Retinal pigment epithelial cell (primary cell): ENCODE data around the gene ASPM.
A peak's percentile ranks its signal among the peaks of the same experiment; 100 is the strongest.

ENCODE experiments used
- DNase-seq: peaks from one replicate; pipeline ENCODE4 v3.0.0-alpha.2; 2010; ENCODE audit warnings: low read depth
- H3K4me3 ChIP-seq: 2 replicates; pipeline ENCODE4 v1.5.1; 2011; ENCODE audit warnings: mild to moderate bottlenecking, low read length, control low read depth, moderate library complexity
- CTCF ChIP-seq: conservative IDR thresholded peaks from 2 replicates; pipeline ENCODE4 v1.5.1; 2011; ENCODE audit warnings: low read depth, low read length, control low read depth, inconsistent platforms

The ASPM gene

DNA sequence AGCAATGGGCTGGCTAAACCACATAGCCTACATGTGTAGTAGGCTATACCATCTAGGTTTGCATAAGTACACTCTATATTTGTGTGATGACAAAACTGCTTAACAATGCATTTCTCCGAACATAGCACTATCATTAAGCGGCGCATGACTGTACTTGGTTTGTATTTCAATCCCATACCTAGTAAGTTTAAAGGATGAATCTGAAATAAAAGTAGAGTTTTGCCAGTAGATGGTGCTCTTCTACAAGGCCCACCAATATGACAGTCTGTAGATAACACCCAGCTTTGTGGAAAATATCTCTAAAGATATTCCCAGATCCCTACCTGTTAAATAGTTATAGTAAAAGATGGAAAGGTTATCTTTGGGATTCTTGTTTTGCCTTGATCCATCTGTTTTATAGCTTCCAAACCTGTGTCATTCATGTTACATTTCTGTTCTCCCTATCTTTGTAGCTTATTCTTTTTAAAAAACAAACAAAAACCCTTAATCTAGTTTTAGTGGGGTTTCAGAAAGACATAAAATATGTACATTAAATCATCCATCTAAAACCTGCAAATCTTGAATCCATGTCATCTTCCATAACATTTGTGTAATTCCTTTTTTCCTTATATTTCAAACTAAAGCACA is 33.9 kb upstream of the ASPM start:
- no peak for DNase-seq
- H3K4me3 ChIP-seq, result no peak overlapping the region
- peak; percentile 68 for TF ChIP-seq CTCF

DNA sequence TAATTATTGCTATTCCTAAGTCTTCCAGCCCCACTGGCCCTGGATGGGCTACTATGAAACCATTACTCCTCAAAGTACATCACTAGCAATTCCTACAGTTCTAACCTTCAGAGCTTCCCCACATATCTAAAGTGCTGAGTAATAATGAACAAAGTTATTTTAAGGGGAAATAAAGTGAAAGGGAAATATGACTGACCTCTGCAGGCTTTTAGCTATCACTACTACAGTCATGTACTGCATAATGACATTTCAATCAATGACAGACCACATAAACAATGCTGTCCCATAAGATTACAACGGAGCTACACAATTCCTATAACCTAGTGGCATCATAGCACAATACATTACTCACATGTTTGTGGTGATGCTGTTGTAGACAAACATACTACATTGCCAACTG is 32.5 kb upstream of the ASPM start:
- TF ChIP-seq CTCF, result peak; percentile 25
- DNase-seq, result no peak
- H3K4me3 ChIP-seq, result no peak overlapping the region

- no peak for TF ChIP-seq CTCF
- no peak overlapping the region for H3K4me3 ChIP-seq
- no peak for DNase-seq
These were observed 28.3 kb upstream of the ASPM start for GRCh38 chr1:197174818-197175217.

GRCh38 chr1:197173571-197174507 is 27.4 kb upstream of the ASPM start:
- DNase-seq, result peak; percentile 71
- TF ChIP-seq CTCF, result no peak
- no peak overlapping the region for H3K4me3 ChIP-seq

DNA sequence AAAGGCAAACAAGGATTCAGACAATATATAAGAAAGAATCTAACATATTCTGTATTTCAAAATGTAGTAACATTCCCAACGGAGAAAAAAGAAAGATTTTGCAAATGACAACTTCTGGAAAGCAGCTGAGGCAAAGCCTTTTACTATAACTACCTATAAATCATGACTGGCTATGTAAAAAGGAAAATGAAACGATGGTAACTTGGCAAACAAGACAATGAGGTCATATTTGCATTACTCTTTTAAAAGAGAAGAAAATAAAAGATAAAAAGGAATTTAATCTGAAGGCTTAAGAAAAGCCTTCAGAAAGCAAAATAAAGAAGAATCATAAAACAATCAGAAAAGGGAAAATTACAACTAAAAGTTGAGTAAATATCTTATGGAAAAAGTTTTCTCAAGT is 25.1 kb upstream of the ASPM start:
- H3K4me3 ChIP-seq, result no peak overlapping the region
- no peak for DNase-seq
- TF ChIP-seq CTCF, result no peak

DNA sequence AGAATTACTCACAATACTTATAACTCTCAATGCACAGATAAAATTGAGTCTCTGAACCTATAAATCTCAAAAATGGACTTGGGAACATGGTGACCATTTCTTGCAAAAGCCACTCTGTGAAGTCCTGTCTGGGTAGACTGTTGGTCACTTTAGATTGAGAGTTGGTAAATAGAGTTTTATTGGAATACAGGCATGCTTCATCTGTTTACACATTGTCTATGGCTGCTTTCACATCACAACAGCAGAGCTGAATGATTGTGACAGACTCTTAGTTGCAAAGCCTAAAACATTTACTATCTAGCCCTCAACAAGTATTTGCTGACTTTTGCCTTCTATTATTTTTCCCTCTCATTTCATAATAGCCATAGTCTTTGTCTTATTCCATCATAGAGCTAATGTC is 24.1 kb upstream of the ASPM start:
- TF ChIP-seq CTCF, result no peak
- DNase-seq, result no peak
- no peak overlapping the region for H3K4me3 ChIP-seq

GRCh38 chr1:197159461-197159860 is 13.0 kb upstream of the ASPM start:
- TF ChIP-seq CTCF, result no peak
- H3K4me3 ChIP-seq, result no peak overlapping the region
- DNase-seq, result no peak
